Adrenal gland (tissue), 5 donors: ENCODE measurements around the gene CDH4.
"Not testable (repeated sequence)": the region's sequence is repeated elsewhere in the genome, so short reads cannot be mapped to it uniquely, and the experiment has no call there.

Experiments
- CTCF ChIP-seq, 6 experiments: fragments of 450-650 bp in 4 of 6; fragments of 200-600 bp in 2 of 6; sonication (generic) in 1 of 6; IDR thresholded peaks; 1 replicate in 5 of 6; 2 replicates in 1 of 6; pipeline versions ENCODE4 v1.5.1 to v1.8.0; 2016 to 2021; ENCODE audit warnings: antibody characterized with exemption in 6 of 6, mild to moderate bottlenecking in 2 of 6, moderate library complexity in 1 of 6
- POLR2A ChIP-seq, 2 donors: fragments of 450-650 bp; IDR thresholded peaks; one replicate each; pipeline ENCODE4 v1.6.1; 2017; ENCODE audit warnings: antibody characterized with exemption in 2 of 2, mild to moderate bottlenecking in 2 of 2, moderate library complexity in 1 of 2
- donor health status: DM: no; HTN: no; CAD: no.

GRCh38 chr20:61406773-61407172, 154.7 kb downstream of the CDH4 start:
- not testable (repeated sequence) for TF ChIP-seq CTCF, POLR2A (IDR thresholded peaks at IDR 0.05)
